Mesothelial cell of epicardium (in vitro differentiated cells): ENCODE data around the gene ARF1. TPM values are rescaled to one million over a fixed set of nuclear protein-coding genes. Genes with fewer than 3 reads are reported as not detected.

Source experiments
- DNase-seq, 2 experiments: peaks; one replicate each; pipeline ENCODE4 v3.0.0; 2021; ENCODE audit warnings: low spot score in 2 of 2; ENCODE audit not compliant: unreplicated experiment in 2 of 2
- H3K27ac Mint-ChIP-seq: 2 replicates; pipeline ENCODE4 v1.8.0; 2021; ENCODE audit warnings: mixed read lengths
- H3K27me3 Mint-ChIP-seq: 2 replicates; pipeline ENCODE4 v1.8.0; 2021; ENCODE audit warnings: low read depth, mixed read lengths
- H3K36me3 Mint-ChIP-seq: 2 replicates; pipeline ENCODE4 v1.8.0; 2021; ENCODE audit warnings: mixed read lengths
- H3K4me1 Mint-ChIP-seq: 2 replicates; pipeline ENCODE4 v1.8.0; 2021; ENCODE audit warnings: mixed read lengths
- H3K4me3 Mint-ChIP-seq: 2 replicates; pipeline ENCODE4 v1.8.0; 2021; ENCODE audit warnings: mild to moderate bottlenecking, moderate library complexity, mixed read lengths
- H3K9me3 Mint-ChIP-seq: 2 replicates; pipeline ENCODE4 v1.8.0; 2021; ENCODE audit warnings: mixed read lengths
- total RNA-seq: library from RNA; stranded (reverse); gene quantifications from 3 replicates; pipeline ENCODE4 v1.2.1, GENCODE V29; 2021
- TF ChIP-seq, protein P1 (sequence below): fragments of 200-600 bp; sonication (generic); IDR thresholded peaks from one replicate; pipeline ENCODE4 v1.5.0; 2021; ENCODE audit warnings: antibody characterized with exemption; ENCODE audit not compliant: unreplicated experiment

ARF1 gene
- total RNA-seq, 1 donor from 2014 or later, result 262 TPM

DNA sequence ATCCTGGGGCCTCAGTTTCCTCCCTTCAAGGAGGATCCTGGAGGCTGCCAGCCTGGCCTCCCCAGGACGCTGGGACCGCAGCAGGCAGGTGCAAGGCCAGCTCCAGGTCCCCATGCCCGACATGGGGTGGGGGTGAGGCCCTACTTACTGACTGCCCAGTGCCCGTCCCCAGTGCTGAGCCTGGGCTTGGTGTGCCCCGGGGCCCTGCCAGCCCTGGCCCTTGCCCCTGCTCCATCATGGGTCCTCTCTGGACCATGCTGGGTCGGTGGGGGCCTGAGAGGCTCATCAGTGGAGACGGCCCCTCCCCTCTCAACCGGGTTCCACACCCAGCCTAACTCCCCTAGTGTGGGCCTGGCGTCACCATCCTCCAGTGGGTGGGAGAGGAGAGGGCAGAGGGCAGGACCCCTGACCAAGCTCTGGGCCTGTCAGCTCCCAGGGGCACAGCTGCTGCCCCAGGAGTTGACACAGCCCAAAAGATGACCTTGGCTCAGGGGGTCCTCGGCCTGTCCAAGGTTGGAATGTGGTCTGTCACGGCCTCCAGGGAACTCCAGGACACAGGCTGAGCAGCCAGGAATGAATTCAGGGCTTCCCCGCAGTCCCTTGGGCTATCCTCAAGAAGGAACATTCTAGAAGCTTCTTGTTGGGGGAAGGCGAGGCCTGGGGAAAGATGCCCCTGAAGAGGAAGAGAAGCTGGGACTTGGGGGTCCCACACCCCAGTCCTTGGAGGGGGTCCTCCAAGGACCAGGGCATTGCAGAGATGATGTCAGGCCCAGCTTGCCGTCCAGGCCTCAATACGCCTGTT, 17.6 kb upstream of the ARF1 start:
- no peak overlapping the region for H3K4me3 Mint-ChIP-seq
- peaks cover 9% of the 10 kb centered on the region for H3K4me1 Mint-ChIP-seq
- no peak for DNase-seq
- no peaks in the 10 kb centered on the region for H3K9me3 Mint-ChIP-seq
- TF ChIP-seq, protein P1, sequence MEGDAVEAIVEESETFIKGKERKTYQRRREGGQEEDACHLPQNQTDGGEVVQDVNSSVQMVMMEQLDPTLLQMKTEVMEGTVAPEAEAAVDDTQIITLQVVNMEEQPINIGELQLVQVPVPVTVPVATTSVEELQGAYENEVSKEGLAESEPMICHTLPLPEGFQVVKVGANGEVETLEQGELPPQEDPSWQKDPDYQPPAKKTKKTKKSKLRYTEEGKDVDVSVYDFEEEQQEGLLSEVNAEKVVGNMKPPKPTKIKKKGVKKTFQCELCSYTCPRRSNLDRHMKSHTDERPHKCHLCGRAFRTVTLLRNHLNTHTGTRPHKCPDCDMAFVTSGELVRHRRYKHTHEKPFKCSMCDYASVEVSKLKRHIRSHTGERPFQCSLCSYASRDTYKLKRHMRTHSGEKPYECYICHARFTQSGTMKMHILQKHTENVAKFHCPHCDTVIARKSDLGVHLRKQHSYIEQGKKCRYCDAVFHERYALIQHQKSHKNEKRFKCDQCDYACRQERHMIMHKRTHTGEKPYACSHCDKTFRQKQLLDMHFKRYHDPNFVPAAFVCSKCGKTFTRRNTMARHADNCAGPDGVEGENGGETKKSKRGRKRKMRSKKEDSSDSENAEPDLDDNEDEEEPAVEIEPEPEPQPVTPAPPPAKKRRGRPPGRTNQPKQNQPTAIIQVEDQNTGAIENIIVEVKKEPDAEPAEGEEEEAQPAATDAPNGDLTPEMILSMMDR, result no peak
- H3K36me3 Mint-ChIP-seq, result no peaks in the 10 kb centered on the region
- H3K27me3 Mint-ChIP-seq, result peaks cover 66% of the 10 kb centered on the region
- no peak overlapping the region for H3K27ac Mint-ChIP-seq

DNA sequence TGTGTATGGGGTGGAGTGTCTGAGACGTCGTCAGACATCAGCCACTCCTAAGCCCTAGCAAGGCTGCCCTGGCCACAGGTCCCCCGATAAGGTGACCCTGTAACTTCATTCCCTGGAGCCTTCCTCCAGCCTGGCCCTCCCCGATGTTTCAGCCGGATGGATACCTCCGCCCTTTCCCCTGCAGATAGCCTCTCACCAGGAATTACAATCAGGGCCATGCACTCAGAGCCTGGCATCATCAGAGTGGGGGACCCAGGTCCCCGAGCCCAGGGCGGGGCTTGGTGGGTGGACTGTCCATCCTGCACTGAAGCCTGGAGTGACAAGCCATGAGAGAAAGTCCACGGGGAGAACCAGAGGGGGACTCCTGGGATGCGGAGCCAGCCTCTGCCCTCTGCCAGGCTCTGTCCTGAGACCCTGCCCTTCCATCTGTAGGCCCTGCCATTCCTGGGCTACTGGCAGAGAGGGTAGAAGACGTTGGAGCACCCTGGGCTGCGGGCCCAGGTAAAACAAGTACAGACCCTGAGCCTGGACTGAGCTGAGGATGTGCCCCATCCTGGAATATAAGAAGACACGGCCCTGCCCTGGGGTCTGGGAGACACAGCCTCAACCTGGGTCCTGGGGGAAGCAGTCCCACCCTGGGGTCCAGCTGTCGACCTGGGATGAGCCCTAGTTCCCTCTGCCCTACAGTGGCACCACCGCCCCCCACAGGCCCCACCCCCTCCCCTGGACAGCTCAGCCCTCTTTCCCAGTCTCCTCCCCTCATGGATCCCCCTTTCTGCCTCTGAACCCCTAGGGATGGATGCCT, 16.8 kb upstream of the ARF1 start:
- H3K4me3 Mint-ChIP-seq, result no peak overlapping the region

DNA sequence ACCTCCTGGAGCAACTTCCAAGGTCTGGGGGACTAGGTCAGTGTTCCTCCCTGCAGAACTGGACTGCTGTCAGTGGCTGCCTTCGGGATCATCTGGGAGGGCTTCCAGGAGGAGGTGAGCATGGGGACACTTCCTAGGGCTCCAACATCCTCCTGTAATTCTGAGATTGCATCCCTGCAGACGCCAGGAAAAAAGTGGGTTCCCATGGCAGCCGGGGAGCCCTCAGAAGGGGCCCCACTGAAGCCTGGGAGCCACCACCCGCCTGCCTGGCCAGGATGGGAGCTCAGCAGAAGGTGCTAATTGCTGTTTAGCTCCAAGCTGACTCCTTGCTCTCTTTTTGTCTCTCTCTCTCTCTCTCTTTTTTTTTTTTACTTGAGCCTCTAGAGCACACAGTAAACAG, 16.1 kb upstream of the ARF1 start:
- no peaks in the 10 kb centered on the region for H3K9me3 Mint-ChIP-seq
- no peak overlapping the region for H3K4me3 Mint-ChIP-seq
- peaks cover 63% of the 10 kb centered on the region for H3K27me3 Mint-ChIP-seq
- no peak overlapping the region for H3K27ac Mint-ChIP-seq
- H3K4me1 Mint-ChIP-seq, result no peaks in the 10 kb centered on the region
- no peaks in the 10 kb centered on the region for H3K36me3 Mint-ChIP-seq
- TF ChIP-seq, protein P1, result no peak
- no peak for DNase-seq

More for the DNA sequence above, 16.8 kb upstream of the ARF1 start:
- DNase-seq, result no peak
- Mint-ChIP-seq H3K27ac (no peak overlapping the region), H3K4me1 (peaks cover 6% of the 10 kb centered on the region), H3K36me3 (no peaks in the 10 kb centered on the region), H3K9me3 (no peaks in the 10 kb centered on the region), H3K27me3 (peaks cover 63% of the 10 kb centered on the region)
- TF ChIP-seq, protein P1, result no peak

DNA sequence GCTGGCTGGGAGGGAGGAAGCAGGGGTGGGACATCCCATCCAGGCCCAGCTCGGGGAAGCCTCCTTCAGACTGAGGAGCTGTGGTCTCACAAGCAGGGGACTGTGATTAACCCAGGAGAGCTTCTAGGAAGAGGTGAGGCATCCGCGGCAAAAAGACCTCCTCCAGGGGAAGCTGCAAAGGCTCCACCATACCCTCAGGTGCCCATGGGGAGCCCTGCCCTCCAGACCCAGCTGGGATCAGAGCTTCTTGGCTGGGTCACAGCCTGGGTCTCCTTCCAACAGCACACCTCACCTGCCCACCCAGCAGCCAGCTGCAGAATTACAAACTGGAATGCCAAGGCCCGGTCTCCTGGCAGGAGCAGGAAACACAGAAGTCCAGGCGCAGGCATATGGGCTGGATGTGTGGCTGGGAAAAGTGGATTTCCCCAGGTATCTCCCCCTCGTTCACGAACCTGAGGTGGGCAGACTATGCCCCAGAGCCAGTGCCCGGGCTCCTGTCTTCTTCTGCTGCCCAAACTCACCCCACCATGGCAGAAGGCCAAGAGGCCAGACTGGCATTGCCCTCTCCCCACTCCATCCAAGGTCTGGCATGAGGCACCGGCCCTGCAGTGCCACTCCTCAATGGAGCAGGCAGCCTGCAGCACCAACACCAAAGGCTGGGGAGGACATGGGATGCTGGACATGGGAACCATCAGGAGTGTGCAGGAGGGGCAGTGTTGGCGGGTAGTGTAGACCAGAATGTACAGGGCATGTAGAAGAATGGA, 15.4 kb upstream of the ARF1 start:
- no peak overlapping the region for H3K27ac Mint-ChIP-seq
- H3K27me3 Mint-ChIP-seq, result peaks cover 58% of the 10 kb centered on the region
- H3K4me3 Mint-ChIP-seq, result no peak overlapping the region
- H3K36me3 Mint-ChIP-seq, result no peaks in the 10 kb centered on the region
- no peaks in the 10 kb centered on the region for H3K4me1 Mint-ChIP-seq
- TF ChIP-seq, protein P1, result no peak
- H3K9me3 Mint-ChIP-seq, result no peaks in the 10 kb centered on the region
- DNase-seq, result no peak

DNA sequence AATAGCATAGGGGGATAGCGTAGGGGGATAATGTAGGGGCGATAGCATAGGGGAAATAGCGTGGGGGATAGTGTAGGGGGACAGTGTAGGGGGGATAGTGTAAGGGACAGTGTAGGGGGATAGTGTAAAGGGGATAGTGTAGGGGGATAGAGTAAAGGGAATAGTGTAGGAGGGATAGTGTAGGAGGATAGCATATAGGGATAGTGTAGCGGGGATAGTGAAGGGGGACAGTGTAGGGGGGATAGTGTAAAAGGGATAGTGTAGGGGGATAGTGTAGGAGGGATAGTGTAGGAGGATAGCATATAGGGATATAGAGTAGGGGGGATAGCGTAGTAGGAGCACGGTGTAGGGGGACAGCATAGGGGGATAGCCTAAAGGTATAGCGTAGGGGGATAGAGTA, 14.1 kb upstream of the ARF1 start:
- H3K36me3 Mint-ChIP-seq, result no peaks in the 10 kb centered on the region
- no peak overlapping the region for H3K4me3 Mint-ChIP-seq
- TF ChIP-seq, protein P1, result no peak
- no peak for DNase-seq
- H3K27ac Mint-ChIP-seq, result no peak overlapping the region
- H3K4me1 Mint-ChIP-seq, result no peaks in the 10 kb centered on the region
- no peaks in the 10 kb centered on the region for H3K9me3 Mint-ChIP-seq
- H3K27me3 Mint-ChIP-seq, result peaks cover 56% of the 10 kb centered on the region
